HTR-8/SVneo (cell line): ENCODE results near the gene CHRDL1.

Experiments used
- DNase-seq: peaks from one replicate; pipeline ENCODE4 v3.0.0; 2011; ENCODE audit warnings: low spot score, mixed read lengths; ENCODE audit not compliant: insufficient read length
- FAIRE-seq: peaks from 2 replicates; lab custom pipeline; 2011; peaks lifted over from hg19 to GRCh38; lab: Jason Lieb, UNC

CHRDL1 gene

GRCh38 chrX:110746014-110746413, 49.6 kb downstream of the CHRDL1 start:
- DNase-seq = no peak
- FAIRE-seq = no peak

GRCh38 chrX:110745288-110745687, 50.3 kb downstream of the CHRDL1 start:
- FAIRE-seq = no peak
- no peak for DNase-seq

- no peak for DNase-seq
- FAIRE-seq = no peak
These were observed 51.8 kb downstream of the CHRDL1 start for GRCh38 chrX:110743679-110744340.

GRCh38 chrX:110741213-110741796, 54.3 kb downstream of the CHRDL1 start:
- no peak for FAIRE-seq

GRCh38 chrX:110734894-110735541, 60.6 kb downstream of the CHRDL1 start:
- DNase-seq (no peak), FAIRE-seq (no peak)

More at GRCh38 chrX:110741213-110741796, 54.3 kb downstream of the CHRDL1 start:
- no peak for DNase-seq

- no peak for DNase-seq
- no peak for FAIRE-seq
These were observed 61.3 kb downstream of the CHRDL1 start for GRCh38 chrX:110734271-110734670.

GRCh38 chrX:110733166-110733565, 62.5 kb downstream of the CHRDL1 start:
- FAIRE-seq (no peak), DNase-seq (no peak)

- no peak for DNase-seq
- no peak for FAIRE-seq
These were observed 63.4 kb downstream of the CHRDL1 start for GRCh38 chrX:110732266-110732665.

- FAIRE-seq = no peak
- DNase-seq = no peak
These were observed 71.8 kb downstream of the CHRDL1 start for GRCh38 chrX:110723844-110724243.

GRCh38 chrX:110722135-110722534, 73.5 kb downstream of the CHRDL1 start:
- FAIRE-seq = no peak
- no peak for DNase-seq

- DNase-seq = no peak
- FAIRE-seq = no peak
These were observed 82.0 kb downstream of the CHRDL1 start for GRCh38 chrX:110713666-110714065.

GRCh38 chrX:110706446-110706845, 89.2 kb downstream of the CHRDL1 start:
- no peak for FAIRE-seq
- no peak for DNase-seq

- no peak for DNase-seq
These were observed 92.0 kb downstream of the CHRDL1 start for GRCh38 chrX:110703641-110704040.

GRCh38 chrX:110699109-110699508, 96.5 kb downstream of the CHRDL1 start:
- no peak for DNase-seq

More at GRCh38 chrX:110703641-110704040, 92.0 kb downstream of the CHRDL1 start:
- no peak for FAIRE-seq

GRCh38 chrX:110698696-110699095, 96.9 kb downstream of the CHRDL1 start:
- DNase-seq (no peak), FAIRE-seq (no peak)

More at GRCh38 chrX:110699109-110699508, 96.5 kb downstream of the CHRDL1 start:
- FAIRE-seq = no peak

GRCh38 chrX:110692866-110693265, 102.8 kb downstream of the CHRDL1 start:
- FAIRE-seq = no peak
- no peak for DNase-seq

GRCh38 chrX:110691446-110691845, 104.2 kb downstream of the CHRDL1 start:
- FAIRE-seq (no peak), DNase-seq (no peak)

- FAIRE-seq = no peak
- DNase-seq = no peak
These were observed 111.0 kb downstream of the CHRDL1 start for GRCh38 chrX:110684653-110685052.

GRCh38 chrX:110683925-110684324, 111.7 kb downstream of the CHRDL1 start:
- DNase-seq (no peak), FAIRE-seq (no peak)

- FAIRE-seq (no peak), DNase-seq (no peak)
These were observed 117.0 kb downstream of the CHRDL1 start for GRCh38 chrX:110678591-110678990.

- DNase-seq (no peak), FAIRE-seq (no peak)
These were observed 119.7 kb downstream of the CHRDL1 start for GRCh38 chrX:110675886-110676285.
